Suprapubic skin (tissue), 3 donors: ENCODE measurements around the gene PUS10.

Source experiments
- CTCF ChIP-seq, 2 donors: fragments of 200-600 bp in 1 of 2; fragments of 450-650 bp in 1 of 2; sonication (generic) in 1 of 2; IDR thresholded peaks; one replicate each; pipeline ENCODE4 v1.5.1; 2016 to 2019; ENCODE audit warnings: antibody characterized with exemption in 2 of 2, mild to moderate bottlenecking in 1 of 2, moderate library complexity in 1 of 2
- EP300 ChIP-seq: sonication (generic); formaldehyde crosslinking; IDR thresholded peaks from one replicate; pipeline ENCODE4 v1.6.1; 2017; ENCODE audit warnings: antibody characterized with exemption

DNA sequence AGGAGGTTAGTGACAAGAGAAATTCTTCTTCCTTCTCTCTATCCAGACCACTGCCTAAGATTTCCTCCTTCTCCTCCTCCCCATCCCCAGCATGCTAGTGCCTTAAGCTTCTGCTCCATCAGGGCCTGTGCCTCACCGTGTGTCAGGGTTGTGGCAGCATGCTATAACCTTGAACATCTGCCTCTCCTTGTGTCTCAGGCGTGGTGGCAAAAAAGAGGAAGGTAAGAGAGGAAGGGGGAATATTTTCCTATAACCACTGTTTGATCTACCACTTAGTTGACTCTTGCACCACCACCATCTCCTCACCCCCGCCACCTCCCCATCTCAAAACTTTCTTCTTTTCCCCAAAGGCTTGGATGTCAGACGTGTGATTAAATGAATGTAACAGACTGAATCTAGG is 38.8 kb downstream of the PUS10 start:
- TF ChIP-seq CTCF (IDR thresholded peaks at IDR 0.05) (no peak), EP300 (no peak)
